PFSK-1 (cell line): Measurements from ENCODE around the gene APBB1IP.

Source experiments
- FOXP2 ChIP-seq: optimal IDR thresholded peaks from 2 replicates; pipeline ENCODE3; 2011; ENCODE audit warnings: borderline replicate concordance, control low read depth, inconsistent platforms; ENCODE audit not compliant: insufficient read depth; ENCODE audit errors: extremely low read length, extremely low read depth
- POLR2AphosphoS5 ChIP-seq: IDR thresholded peaks from 2 replicates; pipeline ENCODE4 v1.6.1; 2012; ENCODE audit warnings: low read depth, mild to moderate bottlenecking, control low read depth, low read length, moderate library complexity
- REST ChIP-seq, 2 experiments: IDR thresholded peaks; 2 replicates each; pipeline versions ENCODE4 v1.6.1 to v1.8.0; 2011 to 2012; ENCODE audit warnings: low read depth in 2 of 2, low read length in 2 of 2, control low read depth in 1 of 2, inconsistent platforms in 1 of 2, mild to moderate bottlenecking in 1 of 2, moderate library complexity in 1 of 2; ENCODE audit not compliant: insufficient read depth in 1 of 2
- SIN3A ChIP-seq: IDR thresholded peaks from 2 replicates; pipeline ENCODE4 v1.6.1; 2012; ENCODE audit warnings: mild to moderate bottlenecking, low read length, moderate library complexity, borderline replicate concordance; ENCODE audit not compliant: insufficient read depth
- TAF1 ChIP-seq: IDR thresholded peaks from 2 replicates; pipeline ENCODE4 v1.6.1; 2012; ENCODE audit warnings: low read length, control low read depth, borderline replicate concordance; ENCODE audit not compliant: insufficient read depth

GRCh38 chr10:26528048-26528447, 89.9 kb downstream of the APBB1IP start:
- TF ChIP-seq TAF1: no peak
- TF ChIP-seq REST (IDR thresholded peaks at IDR 0.05; ENCODE audit: insufficient read depth in 1 of 2, low read depth in 2 of 2, low read length in 2 of 2): no peak
- TF ChIP-seq SIN3A: no peak
- TF ChIP-seq POLR2AphosphoS5: no peak
- TF ChIP-seq FOXP2: no peak
